ENCODE results near the gene UBE2E1.
"Not testable (repeated sequence)": the region's sequence is repeated elsewhere in the genome, so short reads cannot be mapped to it uniquely, and the experiment has no call there.

UBE2E1 gene

DNA sequence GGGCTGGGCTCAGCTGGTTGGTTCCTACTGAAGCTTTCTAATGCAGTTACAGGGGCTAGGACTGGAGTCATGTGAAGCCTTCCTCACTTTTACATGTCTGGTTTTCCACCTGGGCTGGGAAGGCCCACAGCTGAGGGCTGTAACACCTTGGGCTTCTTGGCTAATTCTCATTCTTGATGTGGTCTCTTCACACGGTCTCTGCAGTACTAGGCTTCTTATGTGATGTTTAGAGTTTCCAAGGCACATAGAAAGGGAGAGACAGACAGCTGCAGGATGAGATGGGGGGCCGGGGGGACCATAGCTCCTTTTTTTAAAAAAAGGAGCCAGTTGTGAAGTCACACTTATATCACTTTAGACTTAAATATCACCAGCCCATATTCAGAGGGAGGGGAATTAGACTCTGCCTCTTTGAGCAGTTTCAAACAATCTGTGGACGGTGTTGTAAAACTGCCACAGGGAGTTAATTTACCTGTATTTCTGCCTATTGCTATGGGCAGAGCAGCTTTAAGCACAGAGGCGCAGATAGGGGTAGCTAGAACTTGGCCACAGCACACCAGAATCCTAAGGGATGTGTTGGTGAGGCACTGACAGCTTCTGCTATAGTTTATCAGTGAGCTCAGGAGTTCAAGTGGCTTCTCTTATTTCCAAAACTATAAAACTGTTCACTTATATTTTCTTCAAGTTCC lies 64.4 kb downstream of the UBE2E1 start:
- Histone ChIP-seq H3K27me3 (ENCODE audit: insufficient read depth, low read length) (no peaks in the 10 kb centered on the region), H2AFZ (ENCODE audit: low read length) (no peak overlapping the region), H3K79me2 (ENCODE audit: insufficient read depth, low read length) (peaks cover 14% of the 10 kb centered on the region), H3K4me3 (ENCODE audit: low read depth, low read length, poor library complexity, severe bottlenecking) (no peak overlapping the region), H3K9ac (ENCODE audit: low read length) (no peak overlapping the region), H3K36me3 (ENCODE audit: insufficient read depth, low read length) (no peaks in the 10 kb centered on the region), H3K4me2 (ENCODE audit: low read length) (no peak overlapping the region), H4K20me1 (ENCODE audit: insufficient read depth, low read length) (0 out of 2 replicates have a peak, but pooled peaks cover 2% of the 10 kb centered on the region), H3K9me3 (ENCODE audit: low read length) (no peaks in the 10 kb centered on the region), H3K27ac (ENCODE audit: low read depth, low read length, poor library complexity, severe bottlenecking) (no peak overlapping the region), H3K4me1 (ENCODE audit: insufficient read depth, low read length, severe bottlenecking) (peaks cover 24% of the 10 kb centered on the region), H3K9me2 (ENCODE audit: low read depth, low read length) (no peaks in the 10 kb centered on the region), H3F3A (ENCODE audit: insufficient read depth, low read length) (no peaks in the 10 kb centered on the region)
- TF ChIP-seq CTCF (IDR thresholded peaks at IDR 0.05; ENCODE audit: low read length) (no peak), EZH2 (IDR thresholded peaks at IDR 0.05; ENCODE audit: borderline replicate concordance, low read length) (no peak)

- peaks cover 15% of the 10 kb centered on the region for H3K79me2 ChIP-seq (ENCODE audit: insufficient read depth, low read length)
- H3K4me2 ChIP-seq (ENCODE audit: low read length); H4K20me1 ChIP-seq (ENCODE audit: insufficient read depth, low read length): not testable (repeated sequence)
Observed at GRCh38 chr3:23870663-23871043, 64.9 kb downstream of the UBE2E1 start.

DNA sequence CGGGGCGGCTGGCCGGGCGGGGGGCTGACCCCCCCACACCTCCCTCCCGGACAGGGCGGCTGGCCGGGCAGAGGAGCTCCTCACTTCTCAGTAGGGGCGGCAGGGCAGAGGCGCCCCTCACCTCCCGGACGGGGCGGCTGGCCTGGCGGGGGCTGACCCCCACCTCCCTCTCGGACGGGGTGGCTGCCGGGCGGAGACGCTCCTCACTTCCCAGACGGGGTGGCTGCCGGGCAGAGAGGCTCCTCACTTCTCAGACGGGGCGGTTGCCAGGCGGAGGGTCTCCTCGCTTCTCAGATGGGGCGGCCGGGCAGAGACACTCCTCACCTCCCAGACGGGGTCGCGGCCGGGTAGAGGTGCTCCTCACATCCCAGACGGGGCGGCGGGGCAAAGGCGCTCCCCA lies 65.6 kb downstream of the UBE2E1 start:
- H3K79me2 ChIP-seq (ENCODE audit: insufficient read depth, low read length), result peaks cover 15% of the 10 kb centered on the region

More at GRCh38 chr3:23870663-23871043, 64.9 kb downstream of the UBE2E1 start:
- not testable (repeated sequence) for H3K4me3 ChIP-seq (ENCODE audit: low read depth, low read length, poor library complexity, severe bottlenecking); H3K27ac ChIP-seq (ENCODE audit: low read depth, low read length, poor library complexity, severe bottlenecking); H3K9ac ChIP-seq (ENCODE audit: low read length); H3K27me3 ChIP-seq (ENCODE audit: insufficient read depth, low read length); H3K36me3 ChIP-seq (ENCODE audit: insufficient read depth, low read length); H3K9me3 ChIP-seq (ENCODE audit: low read length); H3K9me2 ChIP-seq (ENCODE audit: low read depth, low read length); H2AFZ ChIP-seq (ENCODE audit: low read length); H3F3A ChIP-seq (ENCODE audit: insufficient read depth, low read length)
- H3K4me1 ChIP-seq (ENCODE audit: insufficient read depth, low read length, severe bottlenecking), result peaks cover 19% of the 10 kb centered on the region

DNA sequence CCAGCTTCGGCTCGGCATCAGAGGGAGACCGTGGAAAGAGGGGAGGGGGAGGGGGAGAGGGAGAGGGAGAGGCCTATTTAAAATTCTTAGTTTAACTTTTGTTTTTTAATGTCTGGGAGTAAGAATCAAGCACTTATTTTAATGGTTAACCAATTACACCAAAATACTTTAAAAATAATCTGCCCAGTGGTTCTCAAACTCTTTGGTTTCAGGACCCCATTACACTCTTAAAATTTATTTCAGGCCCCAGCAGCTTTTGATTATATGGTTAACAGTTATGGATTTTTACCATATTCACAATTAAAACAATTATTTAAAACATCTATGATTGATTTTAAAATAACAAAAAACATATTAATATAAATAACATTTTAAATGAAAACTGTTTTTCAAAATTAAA lies 66.6 kb downstream of the UBE2E1 start:
- Histone ChIP-seq H3K9me2 (ENCODE audit: low read depth, low read length) (no peaks in the 10 kb centered on the region), H3K79me2 (ENCODE audit: insufficient read depth, low read length) (peaks cover 11% of the 10 kb centered on the region), H3K9me3 (ENCODE audit: low read length) (no peaks in the 10 kb centered on the region), H2AFZ (ENCODE audit: low read length) (no peak overlapping the region), H3K9ac (ENCODE audit: low read length) (no peak overlapping the region), H3K27me3 (ENCODE audit: insufficient read depth, low read length) (no peaks in the 10 kb centered on the region), H3F3A (ENCODE audit: insufficient read depth, low read length) (no peaks in the 10 kb centered on the region), H3K27ac (ENCODE audit: low read depth, low read length, poor library complexity, severe bottlenecking) (no peak overlapping the region), H3K4me2 (ENCODE audit: low read length) (no peak overlapping the region), H3K4me1 (ENCODE audit: insufficient read depth, low read length, severe bottlenecking) (peaks cover 5% of the 10 kb centered on the region), H3K4me3 (ENCODE audit: low read depth, low read length, poor library complexity, severe bottlenecking) (no peak overlapping the region), H4K20me1 (ENCODE audit: insufficient read depth, low read length) (peaks cover 2% of the 10 kb centered on the region; the same call in 1 of the 2 replicates), H3K36me3 (ENCODE audit: insufficient read depth, low read length) (no peaks in the 10 kb centered on the region)
- TF ChIP-seq EZH2 (IDR thresholded peaks at IDR 0.05; ENCODE audit: borderline replicate concordance, low read length) (no peak), CTCF (IDR thresholded peaks at IDR 0.05; ENCODE audit: low read length) (no peak)

More for the DNA sequence above, 65.6 kb downstream of the UBE2E1 start:
- not testable (repeated sequence) for H3K27me3 ChIP-seq (ENCODE audit: insufficient read depth, low read length); H3K9me2 ChIP-seq (ENCODE audit: low read depth, low read length); H3K9me3 ChIP-seq (ENCODE audit: low read length); H3K4me2 ChIP-seq (ENCODE audit: low read length); H4K20me1 ChIP-seq (ENCODE audit: insufficient read depth, low read length); H3K9ac ChIP-seq (ENCODE audit: low read length); H3K27ac ChIP-seq (ENCODE audit: low read depth, low read length, poor library complexity, severe bottlenecking); H3K36me3 ChIP-seq (ENCODE audit: insufficient read depth, low read length); H2AFZ ChIP-seq (ENCODE audit: low read length); H3K4me3 ChIP-seq (ENCODE audit: low read depth, low read length, poor library complexity, severe bottlenecking); H3F3A ChIP-seq (ENCODE audit: insufficient read depth, low read length)
- peaks cover 12% of the 10 kb centered on the region for H3K4me1 ChIP-seq (ENCODE audit: insufficient read depth, low read length, severe bottlenecking)
